ENCODE data around the gene MZT2A.
"Not testable (repeated sequence)": the region's sequence is repeated elsewhere in the genome, so short reads cannot be mapped to it uniquely, and the experiment has no call there.

Gene MZT2A

GRCh38 chr2:131519871-131520470 lies 27.8 kb upstream of the MZT2A start:
- DNase-seq, result not testable (repeated sequence)

GRCh38 chr2:131519466-131519865 lies 27.3 kb upstream of the MZT2A start:
- no peak for DNase-seq

- DNase-seq, result not testable (repeated sequence)
Measured at GRCh38 chr2:131518531-131518930, 26.3 kb upstream of the MZT2A start.

GRCh38 chr2:131517856-131518255 lies 25.7 kb upstream of the MZT2A start:
- DNase-seq, result not testable (repeated sequence)

GRCh38 chr2:131517106-131517831 lies 25.1 kb upstream of the MZT2A start:
- no peak for DNase-seq

- DNase-seq, result peak in 1 of 2 experiments; percentile 23
Measured at GRCh38 chr2:131516621-131517020, 24.4 kb upstream of the MZT2A start.

GRCh38 chr2:131516011-131516410 lies 23.8 kb upstream of the MZT2A start:
- no peak for DNase-seq

GRCh38 chr2:131515235-131515634 lies 23.0 kb upstream of the MZT2A start:
- not testable (repeated sequence) for DNase-seq

- not testable (repeated sequence) for DNase-seq
Measured at GRCh38 chr2:131514408-131515166, 22.4 kb upstream of the MZT2A start.

GRCh38 chr2:131511969-131512870 lies 20.0 kb upstream of the MZT2A start:
- not testable (repeated sequence) for DNase-seq

GRCh38 chr2:131511291-131511968 lies 19.2 kb upstream of the MZT2A start:
- DNase-seq, result not testable (repeated sequence)

GRCh38 chr2:131509615-131510014 lies 17.4 kb upstream of the MZT2A start:
- DNase-seq, result no peak

- not testable (repeated sequence) for DNase-seq
Measured at GRCh38 chr2:131504082-131504750, 12.0 kb upstream of the MZT2A start.

GRCh38 chr2:131503587-131503986 lies 11.4 kb upstream of the MZT2A start:
- not testable (repeated sequence) for DNase-seq

- DNase-seq, result not testable (repeated sequence)
Measured at GRCh38 chr2:131498321-131498973, 6.2 kb upstream of the MZT2A start.

GRCh38 chr2:131495506-131495905 lies 3.3 kb upstream of the MZT2A start:
- not testable (repeated sequence) for DNase-seq

- peak in 1 of 2 experiments; percentile 51 for DNase-seq
Measured at GRCh38 chr2:131493199-131493968, 1.2 kb upstream of the MZT2A start.

GRCh38 chr2:131492418-131493198 lies 411 bp upstream of the MZT2A start:
- DNase-seq, result peak; percentile 97 to 98

GRCh38 chr2:131491469-131491836 lies 744 bp downstream of the MZT2A start:
- DNase-seq, result peak in 1 of 2 experiments; percentile 52
